GM12873 (cell line): Measurements from ENCODE around the gene HLA-DPB1.

Source experiments
- TF ChIP-seq, protein P1 (sequence below): IDR thresholded peaks from 2 replicates; pipeline ENCODE4 v1.5.1; 2012; ENCODE audit warnings: low read depth, mild to moderate bottlenecking, moderate library complexity, low read length, control low read depth; ENCODE audit not compliant: insufficient read depth; ENCODE audit errors: missing control alignments

HLA-DPB1 gene

DNA sequence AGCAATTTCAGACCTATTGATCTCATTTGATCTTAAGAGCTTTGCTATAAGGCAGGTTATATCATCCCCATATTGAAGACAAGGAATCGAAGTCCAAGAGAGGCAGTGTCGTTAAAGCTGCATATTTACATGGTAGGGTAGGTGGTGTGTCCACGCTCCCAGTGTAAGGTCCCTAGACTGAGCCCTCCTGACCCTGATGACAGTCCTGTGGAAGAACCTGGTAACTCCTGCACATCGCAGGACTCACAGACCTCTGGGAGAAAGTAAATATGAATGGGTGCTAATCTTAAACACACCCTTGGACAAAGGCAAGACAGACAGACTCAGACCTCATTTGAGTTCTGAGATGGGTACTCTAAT is 602 bp upstream of the HLA-DPB1 start:
- TF ChIP-seq, protein P1, sequence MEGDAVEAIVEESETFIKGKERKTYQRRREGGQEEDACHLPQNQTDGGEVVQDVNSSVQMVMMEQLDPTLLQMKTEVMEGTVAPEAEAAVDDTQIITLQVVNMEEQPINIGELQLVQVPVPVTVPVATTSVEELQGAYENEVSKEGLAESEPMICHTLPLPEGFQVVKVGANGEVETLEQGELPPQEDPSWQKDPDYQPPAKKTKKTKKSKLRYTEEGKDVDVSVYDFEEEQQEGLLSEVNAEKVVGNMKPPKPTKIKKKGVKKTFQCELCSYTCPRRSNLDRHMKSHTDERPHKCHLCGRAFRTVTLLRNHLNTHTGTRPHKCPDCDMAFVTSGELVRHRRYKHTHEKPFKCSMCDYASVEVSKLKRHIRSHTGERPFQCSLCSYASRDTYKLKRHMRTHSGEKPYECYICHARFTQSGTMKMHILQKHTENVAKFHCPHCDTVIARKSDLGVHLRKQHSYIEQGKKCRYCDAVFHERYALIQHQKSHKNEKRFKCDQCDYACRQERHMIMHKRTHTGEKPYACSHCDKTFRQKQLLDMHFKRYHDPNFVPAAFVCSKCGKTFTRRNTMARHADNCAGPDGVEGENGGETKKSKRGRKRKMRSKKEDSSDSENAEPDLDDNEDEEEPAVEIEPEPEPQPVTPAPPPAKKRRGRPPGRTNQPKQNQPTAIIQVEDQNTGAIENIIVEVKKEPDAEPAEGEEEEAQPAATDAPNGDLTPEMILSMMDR: no peak

DNA sequence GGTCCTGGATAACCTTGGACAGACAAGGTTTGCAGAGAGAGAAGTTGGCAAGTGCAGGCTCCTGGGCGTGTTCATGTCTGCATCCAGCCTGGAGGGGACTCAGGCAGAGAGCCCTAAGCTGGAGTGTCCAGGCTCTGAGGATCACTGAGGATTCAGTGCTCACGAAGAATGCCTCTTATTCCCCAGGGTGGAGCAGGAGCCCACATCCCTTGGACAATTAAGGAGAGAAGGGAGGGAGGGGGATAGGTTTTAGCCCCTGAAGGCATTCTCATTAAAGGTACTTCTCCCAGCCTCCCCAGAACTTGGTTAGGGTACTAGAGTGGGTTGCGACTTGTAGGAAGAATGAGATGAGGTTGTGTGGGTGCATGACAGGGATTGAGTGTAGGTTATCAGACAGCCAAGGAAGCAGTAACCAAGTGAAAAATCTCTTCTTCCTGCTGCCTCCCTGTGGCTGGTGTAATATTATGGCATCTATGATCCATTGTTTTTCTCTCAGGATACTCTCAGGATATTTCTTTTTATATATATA is 680 bp downstream of the HLA-DPB1 start:
- TF ChIP-seq, protein P1: peak; percentile 8

DNA sequence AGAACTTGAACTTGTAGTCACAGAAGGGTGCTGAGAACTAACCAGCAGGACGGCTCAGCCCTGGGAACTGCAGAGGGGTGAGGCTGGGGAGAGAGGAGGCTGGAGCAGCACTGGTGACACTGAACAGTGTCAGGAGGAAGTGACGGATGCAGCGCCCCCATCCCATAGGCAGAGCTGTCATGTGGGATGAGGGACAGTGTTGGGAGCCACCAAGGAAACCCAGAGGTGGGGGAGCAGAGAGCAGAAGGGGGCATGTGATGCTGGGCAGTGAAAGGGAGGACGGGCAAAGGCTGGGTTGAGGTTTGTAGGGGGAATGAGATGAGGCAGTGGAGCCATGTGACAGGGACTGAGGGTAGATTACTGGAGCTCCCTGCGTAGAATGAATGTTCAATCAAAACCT is 2.1 kb downstream of the HLA-DPB1 start:
- TF ChIP-seq, protein P1: no peak

DNA sequence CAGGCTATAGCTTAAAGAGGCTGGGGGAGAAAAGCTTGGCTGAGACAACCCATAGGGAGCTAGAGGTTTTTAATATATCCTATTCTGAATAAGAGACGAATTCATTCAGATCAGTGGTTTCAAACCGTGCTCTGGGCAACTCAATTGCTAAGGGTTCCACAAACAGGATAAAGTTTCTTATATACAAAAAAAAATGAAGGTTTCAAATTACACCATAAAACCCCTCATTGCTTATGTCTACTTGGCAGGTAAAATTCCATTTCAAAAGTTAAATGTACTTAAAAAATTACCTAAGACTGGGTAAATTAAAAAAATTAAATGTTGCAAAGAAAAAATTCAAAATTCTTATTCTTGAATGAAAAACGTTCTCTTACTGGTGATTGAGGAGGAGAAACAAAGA is 2.7 kb downstream of the HLA-DPB1 start:
- TF ChIP-seq, protein P1: no peak

DNA sequence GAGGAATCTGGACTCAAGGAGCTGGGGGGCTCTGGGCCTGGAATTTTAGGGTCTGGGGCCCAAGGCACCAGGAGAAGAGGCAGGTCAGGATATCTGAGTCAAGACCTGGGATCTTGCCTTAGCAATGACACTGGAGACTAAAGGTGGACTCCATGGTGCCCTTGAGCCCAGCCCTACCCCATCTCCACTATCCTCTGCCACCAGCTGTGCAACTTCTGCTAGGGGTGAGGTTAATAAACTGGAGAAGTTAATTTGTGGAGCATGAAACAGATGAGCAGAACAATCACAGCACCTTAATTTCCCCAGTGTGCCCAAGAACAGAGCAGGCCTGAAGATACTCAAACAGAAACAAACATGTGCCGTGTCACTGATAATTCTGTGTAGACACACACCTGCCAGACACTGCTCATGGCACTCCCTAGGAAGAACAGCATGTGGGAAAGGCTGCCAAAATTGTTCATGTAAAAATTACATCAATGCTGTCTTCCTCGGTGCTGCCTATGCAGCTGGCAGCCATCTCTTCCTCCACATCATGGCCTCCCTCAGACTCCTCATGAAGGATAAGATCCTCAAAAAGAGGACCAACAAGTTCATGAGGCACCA is 3.2 kb downstream of the HLA-DPB1 start:
- TF ChIP-seq, protein P1: no peak

DNA sequence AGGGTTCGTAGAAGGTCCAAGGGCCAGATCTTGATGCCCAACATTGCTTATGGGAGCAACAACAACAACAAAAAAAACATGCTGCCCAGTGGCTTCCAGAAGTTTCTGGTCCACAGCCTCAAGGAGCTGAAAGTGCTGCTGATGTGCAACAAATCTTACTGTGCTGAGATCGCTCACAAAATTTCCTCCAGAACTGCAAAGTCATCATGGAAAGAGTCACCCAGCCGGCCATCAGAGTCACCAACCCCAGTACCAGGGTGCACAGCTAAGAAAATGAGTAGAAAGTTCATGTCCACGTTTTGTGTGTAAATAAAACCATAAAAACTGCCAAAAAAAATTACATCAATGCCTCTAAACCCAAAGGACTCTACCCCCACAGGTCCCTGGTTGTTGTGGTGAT is 3.8 kb downstream of the HLA-DPB1 start:
- TF ChIP-seq, protein P1: no peak

DNA sequence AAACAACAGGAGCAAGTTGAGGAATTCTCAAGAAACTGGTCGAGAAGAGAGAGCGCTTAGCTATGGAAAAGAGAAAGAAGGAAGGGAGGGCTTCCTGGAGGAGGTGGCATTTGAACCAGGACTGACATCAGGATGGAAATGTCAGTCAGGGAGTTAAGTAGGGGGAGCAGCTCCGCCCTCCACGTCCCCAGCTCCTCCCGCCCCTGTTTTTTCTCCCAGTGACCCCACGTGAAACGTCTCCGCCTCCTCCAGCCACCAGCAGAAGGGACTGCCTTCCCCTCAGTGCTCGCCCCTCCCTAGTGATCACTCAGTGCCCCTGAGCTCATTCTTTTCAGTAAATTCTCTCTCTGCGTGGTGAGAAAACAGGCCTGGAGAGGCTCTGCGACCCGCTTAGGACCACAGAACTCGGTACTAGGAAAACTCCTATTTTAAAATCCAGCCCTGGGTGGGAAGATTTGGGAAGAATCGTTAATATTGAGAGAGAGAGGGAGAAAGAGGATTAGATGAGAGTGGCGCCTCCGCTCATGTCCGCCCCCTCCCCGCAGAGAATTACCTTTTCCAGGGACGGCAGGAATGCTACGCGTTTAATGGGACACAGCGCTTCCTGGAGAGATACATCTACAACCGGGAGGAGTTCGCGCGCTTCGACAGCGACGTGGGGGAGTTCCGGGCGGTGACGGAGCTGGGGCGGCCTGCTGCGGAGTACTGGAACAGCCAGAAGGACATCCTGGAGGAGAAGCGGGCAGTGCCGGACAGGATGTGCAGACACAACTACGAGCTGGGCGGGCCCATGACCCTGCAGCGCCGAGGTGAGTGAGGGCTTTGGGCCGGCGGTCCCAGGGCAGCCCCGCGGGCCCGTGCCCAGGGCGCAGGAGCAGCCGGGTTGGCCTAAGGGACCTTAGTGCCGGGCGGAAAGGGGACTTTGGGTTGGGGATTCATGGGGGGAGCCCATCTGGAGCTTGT is 4.6 kb downstream of the HLA-DPB1 start:
- TF ChIP-seq, protein P1: no peak
